HG03066 (cell line): ENCODE data around the gene ZC3H12C.

Experiments used
- ATAC-seq: cut with Tn5 transposase; IDR thresholded peaks from one replicate; pipeline ENCODE4 v1.9.1; 2021; ENCODE audit warnings: low read depth; ENCODE audit not compliant: unreplicated experiment

The ZC3H12C gene

DNA sequence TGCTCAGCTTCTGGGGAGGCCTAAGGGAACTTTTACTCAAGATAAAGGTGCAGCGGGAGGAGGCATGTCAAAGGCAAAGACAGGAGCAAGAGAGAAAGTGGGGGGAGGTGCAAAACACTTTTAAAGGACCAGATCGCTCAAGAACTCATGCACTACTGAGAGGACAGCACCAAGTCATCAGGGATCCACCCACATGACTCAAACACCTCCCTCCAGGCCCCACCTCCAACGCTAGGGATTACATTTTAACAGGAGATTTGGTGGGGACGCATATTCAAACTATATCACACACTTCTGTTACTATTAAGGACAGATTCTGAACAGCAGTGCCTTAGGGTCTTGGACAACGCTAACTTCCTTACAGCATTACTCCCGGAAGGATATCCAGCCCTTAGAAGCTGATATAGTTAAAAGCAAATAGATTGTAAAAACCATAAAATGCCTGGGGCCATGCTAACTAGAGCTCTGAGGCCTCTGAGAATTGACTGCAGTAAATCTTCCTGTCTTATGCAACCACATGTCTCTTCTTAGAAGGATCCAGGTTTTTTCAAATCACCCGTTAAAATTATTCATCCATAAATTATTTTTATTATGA lies 16.7 kb upstream of the ZC3H12C start:
- ATAC-seq, result no peak

GRCh38 chr11:110077346-110077745 lies 15.8 kb upstream of the ZC3H12C start:
- ATAC-seq, result peak; percentile 26

DNA sequence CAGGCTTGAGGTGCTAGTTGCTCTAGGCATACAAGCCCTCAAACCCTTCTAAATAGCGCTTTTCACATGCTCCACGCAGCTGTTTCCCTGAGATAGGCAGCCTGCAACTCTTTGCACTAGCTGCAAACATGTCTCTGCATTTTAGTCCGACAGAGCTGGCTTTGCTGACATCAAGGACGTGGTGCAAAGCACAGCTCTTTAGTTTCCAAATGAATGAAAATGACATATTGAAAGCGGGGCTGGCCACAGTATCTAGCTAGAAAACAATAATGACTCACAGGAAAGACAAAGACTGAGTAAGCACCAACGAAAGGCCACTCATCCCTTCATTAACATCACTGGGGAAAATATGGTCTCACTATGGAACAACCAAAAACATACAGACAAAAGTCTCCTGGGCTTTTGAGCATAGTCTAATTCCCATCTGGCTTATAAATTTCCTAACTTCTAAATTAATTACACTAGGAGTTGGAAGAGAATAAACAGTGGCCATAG lies 15.3 kb upstream of the ZC3H12C start:
- ATAC-seq, result peak; percentile 88

DNA sequence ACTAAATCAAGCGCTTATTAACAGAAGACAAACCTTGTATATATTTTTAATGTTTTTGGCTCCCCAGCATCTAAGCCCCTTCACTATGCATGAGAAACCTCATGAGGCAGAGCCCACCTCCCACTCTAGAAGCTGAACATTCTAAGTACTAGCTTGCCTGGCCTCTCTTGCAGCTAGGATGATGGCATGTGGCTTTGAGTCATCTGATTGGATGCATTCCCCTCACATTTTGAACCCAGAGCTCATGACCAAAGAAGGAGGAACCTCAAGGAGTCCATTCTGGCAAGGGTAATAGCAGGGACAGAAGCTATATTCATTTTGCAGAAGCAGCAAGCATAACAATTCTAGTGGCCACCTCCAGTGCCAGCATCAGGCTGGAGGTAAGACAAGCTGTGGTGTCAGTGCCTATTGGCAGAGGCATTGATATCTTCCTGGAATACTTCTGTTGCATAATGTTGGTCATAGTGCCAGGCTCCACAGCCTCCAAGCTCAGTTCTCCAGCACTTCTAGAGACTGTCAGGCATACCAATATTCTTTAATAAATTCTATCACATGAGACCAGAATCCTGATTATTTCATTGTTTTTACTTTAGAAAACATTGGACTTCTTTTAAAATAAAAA lies 14.2 kb upstream of the ZC3H12C start:
- no peak for ATAC-seq

DNA sequence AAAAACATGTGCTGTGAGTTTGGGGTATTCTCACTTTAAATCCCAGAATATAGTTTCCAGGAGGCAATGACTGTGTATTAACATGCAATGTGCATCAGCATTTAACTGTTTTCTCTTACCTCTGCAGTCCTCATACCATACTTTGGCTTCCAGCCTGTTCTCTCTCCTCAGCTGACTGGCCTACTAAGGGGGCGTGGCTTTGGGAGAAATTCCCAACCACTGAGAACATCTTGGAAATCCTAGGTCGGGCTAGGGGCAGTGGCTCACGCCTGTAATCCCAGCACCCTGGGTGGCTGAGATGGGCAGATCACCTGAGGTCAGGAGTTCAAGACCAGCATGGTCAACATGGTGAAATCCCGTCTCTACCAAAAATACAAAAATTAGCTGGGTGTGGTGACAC lies 13.5 kb upstream of the ZC3H12C start:
- ATAC-seq, result no peak

DNA sequence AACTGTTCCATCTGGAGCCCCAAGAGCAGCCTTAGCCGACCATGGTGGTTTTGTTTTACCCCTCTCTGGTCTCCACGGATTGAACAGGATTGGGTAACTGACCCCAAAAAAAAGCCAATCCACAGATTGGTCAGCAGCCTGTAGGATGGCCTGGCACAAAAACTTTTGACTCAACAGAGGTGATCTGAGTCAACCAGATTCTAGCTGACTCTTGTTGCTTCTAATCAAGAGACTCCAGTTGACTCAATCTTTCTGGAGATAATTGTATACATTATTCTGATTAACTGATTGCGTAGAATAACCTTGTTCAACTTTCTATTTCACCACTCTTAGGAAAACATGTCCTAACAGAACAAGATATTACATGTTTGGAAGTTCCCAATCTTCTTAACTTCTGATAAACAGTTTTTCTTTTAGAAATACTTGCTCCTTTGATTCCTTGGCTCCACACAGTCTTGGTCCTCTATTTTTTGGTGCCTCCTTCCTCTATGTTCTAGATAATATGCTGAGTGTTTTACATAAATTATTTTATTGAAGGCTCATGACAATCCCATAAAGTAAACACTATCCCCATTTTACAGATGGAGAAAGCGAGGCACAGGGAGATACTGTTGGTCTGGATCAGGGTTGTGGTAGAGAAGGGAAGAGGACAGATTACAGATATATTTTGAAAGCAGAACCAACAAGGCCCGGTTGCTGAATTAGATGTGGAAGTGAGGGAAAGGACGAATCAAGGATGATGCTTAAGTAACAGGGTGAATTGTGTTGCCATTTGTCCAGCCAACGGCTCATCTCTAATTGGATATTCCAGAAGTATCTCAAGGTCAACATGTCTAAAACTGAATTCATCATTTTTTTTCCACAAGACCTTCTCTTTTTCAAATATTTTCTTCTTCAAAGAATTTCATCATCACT lies 11.5 kb upstream of the ZC3H12C start:
- ATAC-seq, result no peak

GRCh38 chr11:110082899-110083298 lies 10.3 kb upstream of the ZC3H12C start:
- ATAC-seq, result no peak

GRCh38 chr11:110085255-110085838 lies 7.8 kb upstream of the ZC3H12C start:
- no peak for ATAC-seq

DNA sequence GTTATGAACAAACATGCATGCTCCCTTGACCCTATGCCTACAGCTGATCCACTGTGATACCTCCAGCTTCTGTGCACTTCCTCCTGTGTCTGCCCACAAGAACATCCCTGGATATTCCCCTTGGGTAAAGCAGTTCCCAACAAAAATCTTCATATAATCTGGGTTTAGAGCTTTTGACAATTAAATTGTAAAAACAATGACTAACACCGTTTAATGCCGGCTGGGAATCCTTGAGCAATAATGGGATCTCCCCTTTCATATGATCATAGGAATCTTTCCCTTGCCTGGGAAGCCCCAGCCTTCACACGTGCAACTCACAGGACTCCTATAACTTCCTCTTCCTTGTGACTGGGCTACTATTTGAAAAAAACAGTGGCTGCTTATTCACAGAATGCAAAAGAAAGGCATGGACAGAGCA lies 6.3 kb upstream of the ZC3H12C start:
- no peak for ATAC-seq

DNA sequence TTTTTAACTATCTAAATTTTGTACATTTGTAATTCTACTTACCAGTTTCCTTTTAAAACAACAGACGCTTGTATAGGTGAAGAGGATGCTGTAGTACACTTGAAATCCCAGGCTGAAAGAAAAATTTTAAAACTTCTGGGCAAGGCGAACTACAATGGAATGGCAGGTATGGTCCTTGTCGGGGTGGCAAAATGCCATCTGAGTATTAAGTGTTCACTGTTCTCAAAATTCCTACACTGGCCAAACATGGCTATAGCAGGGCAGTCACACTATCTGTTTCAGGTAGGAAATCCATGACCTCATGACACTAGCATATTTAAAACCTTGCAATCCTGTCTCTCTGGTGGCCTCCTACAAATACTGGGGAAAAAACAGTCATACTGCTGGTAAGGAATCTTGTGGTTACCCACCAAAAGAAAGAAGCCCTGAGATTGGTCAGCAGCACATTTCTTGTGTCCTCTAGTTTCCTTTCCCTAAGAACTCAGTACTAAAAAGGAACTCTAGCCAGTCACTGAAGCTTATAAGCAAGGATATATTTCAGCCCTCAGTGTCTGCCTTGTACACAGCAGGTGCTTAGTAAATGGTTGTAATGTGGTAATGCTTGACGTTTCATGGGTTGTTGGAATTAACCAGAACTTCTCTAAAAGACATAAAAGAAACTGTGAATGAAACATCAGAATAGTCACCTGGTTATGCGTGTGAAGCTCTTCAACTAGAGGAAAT lies 5.2 kb upstream of the ZC3H12C start:
- ATAC-seq, result no peak

DNA sequence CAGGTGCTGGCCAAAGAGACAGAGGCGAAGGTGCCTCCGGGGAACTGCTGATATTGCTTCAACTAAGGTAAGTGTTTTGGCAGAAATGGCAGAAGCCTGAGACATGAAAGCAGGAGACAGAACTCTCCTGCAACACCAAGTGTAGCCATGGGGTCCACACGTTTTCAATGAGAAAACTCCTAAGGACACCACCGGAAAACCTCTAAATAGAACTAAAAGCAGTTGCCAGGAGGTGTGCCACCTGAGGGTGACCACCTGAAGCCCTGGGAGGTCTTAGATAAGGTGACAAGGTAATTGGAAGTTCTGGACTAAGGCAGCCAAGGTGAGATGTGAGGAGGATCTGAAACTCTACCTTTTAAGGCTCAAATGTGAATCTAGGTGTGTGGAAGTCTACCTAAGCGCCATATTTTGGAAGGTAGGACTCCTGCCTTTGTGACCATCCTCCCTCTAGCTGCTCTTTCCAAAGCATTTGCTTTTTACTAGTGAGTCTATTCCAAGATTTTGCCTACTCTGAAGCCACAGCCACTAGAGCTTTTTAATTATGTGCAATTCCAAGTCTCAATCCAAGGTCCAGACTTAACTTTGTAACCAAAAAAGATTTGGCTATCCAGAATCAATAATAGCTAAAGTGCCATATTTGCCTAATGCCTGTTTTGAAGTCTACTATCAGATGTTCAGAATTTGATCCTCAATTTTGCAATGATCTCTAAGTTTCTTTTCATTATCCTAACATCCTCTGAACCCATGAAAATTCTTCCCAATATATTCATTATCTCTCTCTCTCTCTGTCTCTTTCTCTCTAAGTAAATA lies 4.5 kb upstream of the ZC3H12C start:
- no peak for ATAC-seq

DNA sequence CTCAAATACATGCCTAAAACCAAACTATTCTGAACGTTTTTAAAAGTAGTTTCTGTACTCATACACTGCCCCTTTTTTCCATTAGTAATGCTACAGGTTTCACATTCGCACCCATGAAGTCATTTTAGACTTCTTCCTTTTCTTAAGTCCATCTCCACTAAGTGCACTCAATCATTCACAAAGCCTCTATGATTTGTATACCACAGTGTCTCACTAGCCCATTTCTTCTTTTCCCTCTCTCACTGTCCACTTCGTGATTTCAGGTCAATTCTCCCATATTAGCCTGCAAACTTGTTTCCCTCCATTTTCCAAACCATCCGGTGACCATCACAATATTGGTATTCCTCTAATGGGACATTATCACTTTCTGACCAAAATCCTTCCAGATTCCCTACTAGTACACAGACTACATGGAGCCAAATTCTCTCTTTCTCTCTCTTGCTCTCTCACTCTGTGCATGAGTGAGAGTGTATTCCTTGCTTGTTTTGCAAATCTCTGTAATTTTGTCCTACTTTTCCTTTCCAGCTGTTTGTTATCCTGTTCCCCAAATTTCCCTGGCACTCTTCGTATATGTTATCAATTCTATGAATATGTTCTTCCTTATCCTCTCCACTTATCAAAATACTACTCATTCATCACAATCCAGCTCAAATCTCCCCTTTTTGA lies 3.4 kb upstream of the ZC3H12C start:
- ATAC-seq, result peak; percentile 31

DNA sequence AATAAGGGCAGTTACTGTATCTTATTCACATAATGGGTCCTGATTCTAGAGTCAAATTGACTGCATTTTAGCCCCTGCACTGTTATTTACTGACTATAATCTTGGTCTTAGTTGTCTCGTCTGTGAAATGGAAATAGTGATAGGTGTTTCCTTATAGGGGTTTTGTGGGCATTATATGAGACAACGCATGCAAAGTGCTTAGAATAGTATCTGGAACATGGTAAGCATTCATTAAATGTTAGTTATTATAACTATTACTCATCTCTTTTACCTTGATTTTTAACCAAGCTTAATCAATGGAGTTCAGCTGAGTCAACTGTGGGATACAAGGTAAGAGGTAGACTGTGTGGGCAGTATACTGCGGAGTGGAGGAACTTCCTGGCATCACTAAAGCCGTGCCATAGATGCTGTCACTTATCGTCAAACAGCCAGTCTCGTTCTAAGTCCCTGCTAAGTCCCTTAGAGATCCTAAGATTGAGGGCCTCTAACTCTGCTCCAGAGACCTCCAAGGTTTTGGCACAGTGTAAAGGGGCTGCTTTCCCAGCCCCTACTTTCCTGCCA lies 2.6 kb upstream of the ZC3H12C start:
- no peak for ATAC-seq

DNA sequence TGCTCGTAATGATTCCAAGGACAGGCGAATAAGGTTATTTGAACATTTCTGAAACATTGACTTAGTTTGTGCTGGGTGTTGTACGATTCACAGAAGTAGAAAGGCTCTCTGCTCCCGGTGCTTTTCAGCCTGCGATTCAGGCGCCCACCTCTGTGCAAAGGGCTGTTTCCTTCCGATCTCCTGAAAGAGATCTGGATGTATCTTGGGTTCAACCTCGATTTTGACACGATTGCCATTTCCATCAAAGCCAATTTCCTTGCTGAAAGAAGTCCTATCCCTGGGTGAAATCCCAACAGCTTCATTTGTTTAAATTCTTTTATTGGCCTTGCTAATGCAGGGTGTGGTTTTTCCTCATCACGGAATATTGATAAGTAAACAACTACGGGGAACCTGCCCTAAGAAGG lies 1.1 kb upstream of the ZC3H12C start:
- ATAC-seq, result no peak

- peak; percentile 17 for ATAC-seq
Measured at GRCh38 chr11:110093407-110094297, 460 bp downstream of the ZC3H12C start.

- no peak for ATAC-seq
Measured at GRCh38 chr11:110094298-110095285, 1.4 kb downstream of the ZC3H12C start.

DNA sequence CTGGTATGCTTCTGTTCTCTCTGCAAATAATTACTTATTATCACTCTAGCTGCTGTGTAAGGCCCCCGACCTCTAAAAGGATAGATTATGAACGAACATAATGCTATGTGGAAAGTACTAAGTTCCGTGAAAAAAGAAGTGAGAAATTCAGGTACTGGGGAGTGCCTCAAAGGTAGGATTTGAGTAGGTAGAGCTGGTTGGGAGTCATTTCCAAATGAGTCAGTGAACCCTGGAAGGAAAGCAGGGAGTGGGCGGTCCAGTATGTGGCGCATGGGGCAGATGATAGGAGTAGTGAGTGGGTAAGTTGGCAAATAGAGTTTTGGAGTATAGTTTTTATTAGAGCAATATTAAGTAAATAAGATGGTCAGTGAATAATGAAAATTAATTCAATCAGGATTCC lies 2.4 kb downstream of the ZC3H12C start:
- no peak for ATAC-seq
